Smooth muscle cell (in vitro differentiated cells): Measurements from ENCODE around the gene ZNF385B. TPM values are rescaled to one million over a fixed set of nuclear protein-coding genes. Genes with fewer than 3 reads are reported as not detected.
A peak's percentile ranks its signal among the peaks of the same experiment; 100 is the strongest.

Experiments
- DNase-seq: peaks from one replicate; lab custom pipeline; 2025; ENCODE audit not compliant: unreplicated experiment; lab: John Stamatoyannopoulos, UW
- H2AFZ ChIP-seq: fragments of 200-600 bp; sonication (generic); 2 replicates; pipeline ENCODE4 v1.6.0; 2016; ENCODE audit warnings: antibody characterized with exemption, low read depth, mild to moderate bottlenecking
- H3F3A ChIP-seq: fragments of 200-600 bp; sonication (generic); 2 replicates; pipeline ENCODE4 v1.6.0; 2017; ENCODE audit warnings: antibody characterized with exemption, low read depth
- H3K27ac ChIP-seq: fragments of 200-600 bp; sonication (generic); 2 replicates; pipeline ENCODE4 v1.5.1; 2016; ENCODE audit warnings: low read depth, mild to moderate bottlenecking
- H3K27me3 ChIP-seq: fragments of 200-600 bp; sonication (generic); 2 replicates; pipeline ENCODE4 v1.6.1; 2016; ENCODE audit warnings: low read depth, mild to moderate bottlenecking
- H3K36me3 ChIP-seq: fragments of 200-600 bp; sonication (generic); 2 replicates; pipeline ENCODE4 v1.5.1; 2016; ENCODE audit warnings: low read depth
- H3K4me1 ChIP-seq: fragments of 200-600 bp; sonication (generic); 2 replicates; pipeline ENCODE4 v1.5.1; 2016; ENCODE audit warnings: low read depth
- H3K4me2 ChIP-seq: fragments of 200-600 bp; sonication (generic); 2 replicates; pipeline ENCODE4 v1.6.0; 2016; ENCODE audit warnings: mild to moderate bottlenecking
- H3K4me3 ChIP-seq: fragments of 200-600 bp; sonication (generic); 2 replicates; pipeline ENCODE4 v1.5.1; 2016; ENCODE audit warnings: mild to moderate bottlenecking
- H3K79me2 ChIP-seq: fragments of 200-600 bp; sonication (generic); 2 replicates; pipeline ENCODE4 v1.6.0; 2016; ENCODE audit warnings: low read depth, mild to moderate bottlenecking
- H3K9ac ChIP-seq: fragments of 200-600 bp; sonication (generic); 2 replicates; pipeline ENCODE4 v1.6.0; 2016; ENCODE audit warnings: low read depth
- H3K9me3 ChIP-seq: fragments of 200-600 bp; sonication (generic); replicated peaks from 2 replicates; pipeline ENCODE4 v1.5.1; 2016; ENCODE audit warnings: low read depth
- H4K20me1 ChIP-seq: fragments of 200-600 bp; sonication (generic); 2 replicates; pipeline ENCODE4 v1.6.0; 2016; ENCODE audit warnings: low read depth
- CTCF ChIP-seq: fragments of 200-600 bp; sonication (generic); IDR thresholded peaks from 2 replicates; pipeline ENCODE4 v1.5.1; 2017; ENCODE audit warnings: borderline replicate concordance, mild to moderate bottlenecking, antibody characterized with exemption; ENCODE audit not compliant: insufficient read depth, poor library complexity, severe bottlenecking
- WGBS: methylation state at CpG from one replicate; pipeline ENCODE4 v1.1.7; 2016; ENCODE audit warnings: low lambda C conversion rate; 5-methylcytosine and 5-hydroxymethylcytosine counted together
- polyA plus RNA-seq: library from polyadenylated mRNA; unstranded; fragments of >200 nt; fragmentation: Nextera tagmentation; extraction: Ambion mirVana; gene quantifications from 2 replicates; pipeline ENCODE4 v1.2.1, GENCODE V29; 2016
- total RNA-seq: library from RNA; depleted of rRNA; stranded (reverse); fragments of >200 nt; gene quantifications from 2 replicates; pipeline ENCODE4 v1.2.3, GENCODE V29; 2014

The ZNF385B gene
- total and polyA plus RNA-seq, 2 experiments from 2014 or later = 1.4 to 3.2 TPM

DNA sequence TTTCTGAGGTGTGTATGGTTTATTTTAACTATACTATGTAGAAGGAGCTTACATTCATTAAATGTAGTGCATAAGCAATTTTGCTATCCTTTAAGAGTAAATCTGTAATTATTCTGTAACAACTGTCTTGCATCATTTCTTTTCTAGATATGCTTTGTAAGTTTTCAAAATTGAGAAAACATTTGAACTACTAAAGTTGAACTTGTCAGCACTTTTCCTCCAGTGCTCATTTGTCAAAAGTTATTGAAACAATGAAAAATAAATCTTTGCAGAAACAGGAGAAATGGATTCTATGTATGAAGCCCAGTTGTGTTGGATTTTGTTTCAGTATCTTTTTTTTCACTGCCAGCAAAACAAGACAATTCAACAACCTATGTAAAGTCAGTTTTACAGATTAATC lies 14.5 kb upstream of the ZNF385B start:
- no peaks in the 10 kb centered on the region for H3K27me3 ChIP-seq
- H3K27ac ChIP-seq = no peak overlapping the region
- no peaks in the 10 kb centered on the region for H3K9me3 ChIP-seq
- TF ChIP-seq CTCF = no peak
- H3K9ac ChIP-seq = no peak overlapping the region
- no peak overlapping the region for H3K4me3 ChIP-seq
- no peak overlapping the region for H2AFZ ChIP-seq
- no peaks in the 10 kb centered on the region for H3K36me3 ChIP-seq
- peaks cover 7% of the 10 kb centered on the region for H3K4me1 ChIP-seq
- H4K20me1 ChIP-seq = no peaks in the 10 kb centered on the region
- no peaks in the 10 kb centered on the region for H3F3A ChIP-seq
- no peaks in the 10 kb centered on the region for H3K79me2 ChIP-seq
- H3K4me2 ChIP-seq = no peak overlapping the region
- no peak for DNase-seq

DNA sequence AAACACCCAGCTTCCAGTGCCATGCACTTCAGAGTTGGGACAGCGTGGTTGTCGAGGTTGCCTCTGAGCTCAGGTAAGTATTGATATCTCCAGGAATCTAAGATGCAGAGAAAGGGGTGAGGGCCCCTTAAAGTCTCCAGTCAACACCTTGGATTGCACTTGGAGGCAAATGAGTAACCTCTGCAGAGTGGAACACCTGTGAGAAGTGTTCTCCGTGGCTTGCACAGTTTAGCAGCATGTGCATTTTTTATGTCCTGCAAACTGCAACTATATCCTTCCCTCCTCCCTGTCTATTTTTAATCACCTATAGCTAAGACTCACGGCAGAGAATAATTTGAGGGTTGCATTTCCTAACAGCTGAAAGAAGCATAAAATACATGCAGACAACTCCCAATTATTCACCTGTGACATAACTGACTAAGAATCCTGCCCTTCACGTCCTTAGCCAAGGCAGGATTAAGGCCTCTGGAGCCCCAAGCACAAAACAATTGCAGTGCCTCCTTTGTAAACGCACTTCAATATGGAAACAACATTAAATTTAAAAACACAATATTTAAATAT lies 1.6 kb upstream of the ZNF385B start:
- Histone ChIP-seq H2AFZ (no peak overlapping the region), H3K4me2 (no peak overlapping the region), H3F3A (no peaks in the 10 kb centered on the region), H3K4me3 (no peak overlapping the region), H3K27ac (no peak overlapping the region), H3K79me2 (no peaks in the 10 kb centered on the region), H3K27me3 (peaks cover 63% of the 10 kb centered on the region), H3K9me3 (no peaks in the 10 kb centered on the region), H4K20me1 (no peaks in the 10 kb centered on the region), H3K9ac (no peak overlapping the region), H3K4me1 (peaks cover 22% of the 10 kb centered on the region), H3K36me3 (no peaks in the 10 kb centered on the region)
- WGBS = 74% methylated on average over 6 of the region's 6 CpGs
- no peak for DNase-seq
- TF ChIP-seq CTCF = no peak

GRCh38 chr2:179861027-179861415 lies 391 bp downstream of the ZNF385B start:
- 0% methylated on average over 28 of the region's 52 CpGs for WGBS
- H3K4me3 ChIP-seq = peak overlapping the region; percentile 66

More at GRCh38 chr2:179861027-179861415, 391 bp downstream of the ZNF385B start:
- no peak for TF ChIP-seq CTCF
- no peak overlapping the region for H3K9ac ChIP-seq
- DNase-seq = no peak
- no peaks in the 10 kb centered on the region for H3K36me3 ChIP-seq
- H3F3A ChIP-seq = no peaks in the 10 kb centered on the region
- H2AFZ ChIP-seq = peak overlapping the region; percentile 60
- H3K27ac ChIP-seq = no peak overlapping the region
- peak overlapping the region; percentile 98 for H3K4me2 ChIP-seq
- no peaks in the 10 kb centered on the region for H4K20me1 ChIP-seq
- H3K9me3 ChIP-seq = no peaks in the 10 kb centered on the region
- peaks cover 27% of the 10 kb centered on the region for H3K4me1 ChIP-seq
- H3K79me2 ChIP-seq = no peaks in the 10 kb centered on the region
- peaks cover 72% of the 10 kb centered on the region for H3K27me3 ChIP-seq
